Activated T-cell treated with anti-CD3 and anti-CD28 coated beads for 48 hours (primary cell): ENCODE data around the gene GCNA.

Experiments
- DNase-seq: peaks from one replicate; pipeline ENCODE4 v3.0.0-alpha.2; 2020; ENCODE audit warnings: low read depth

The GCNA gene

GRCh38 chrX:71616672-71617529 lies 38.7 kb downstream of the GCNA start:
- no peak for DNase-seq

- no peak for DNase-seq
Measured at GRCh38 chrX:71617742-71618141, 39.5 kb downstream of the GCNA start.

GRCh38 chrX:71618303-71618721 lies 40.1 kb downstream of the GCNA start, which contains the start of gene CXCR3:
CXCR3 (minus strand) TSS chrX:71618511; CDS start chrX:71618449, 62 bp downstream.
- peak; percentile 63 for DNase-seq

GRCh38 chrX:71618787-71619186 lies 40.5 kb downstream of the GCNA start:
- no peak for DNase-seq

- peak; percentile 57 for DNase-seq
Measured at GRCh38 chrX:71619193-71619592, 41.0 kb downstream of the GCNA start.

- DNase-seq: no peak
Measured at GRCh38 chrX:71619986-71620385, 41.7 kb downstream of the GCNA start.

- no peak for DNase-seq
Measured at GRCh38 chrX:71621603-71622002, 43.4 kb downstream of the GCNA start.

GRCh38 chrX:71622032-71622575 lies 43.9 kb downstream of the GCNA start:
- DNase-seq: no peak

GRCh38 chrX:71622576-71623450 lies 44.6 kb downstream of the GCNA start:
- DNase-seq: peak; percentile 52

- DNase-seq: no peak
Measured at GRCh38 chrX:71623714-71624113, 45.5 kb downstream of the GCNA start.

GRCh38 chrX:71625471-71625870 lies 47.2 kb downstream of the GCNA start:
- no peak for DNase-seq

- DNase-seq: no peak
Measured at GRCh38 chrX:71626576-71626975, 48.3 kb downstream of the GCNA start.

- DNase-seq: no peak
Measured at GRCh38 chrX:71627588-71628404, 49.6 kb downstream of the GCNA start.

GRCh38 chrX:71629467-71629866 lies 51.2 kb downstream of the GCNA start:
- no peak for DNase-seq

- DNase-seq: no peak
Measured at GRCh38 chrX:71632923-71633657, 54.9 kb downstream of the GCNA start.

- no peak for DNase-seq
Measured at GRCh38 chrX:71634366-71634765, 56.1 kb downstream of the GCNA start.

- DNase-seq: no peak
Measured at GRCh38 chrX:71636438-71637252, 58.4 kb downstream of the GCNA start.

- no peak for DNase-seq
Measured at GRCh38 chrX:71637253-71637618, 59.0 kb downstream of the GCNA start.

GRCh38 chrX:71637848-71638247 lies 59.6 kb downstream of the GCNA start:
- no peak for DNase-seq

- DNase-seq: no peak
Measured at GRCh38 chrX:71638409-71638808, 60.2 kb downstream of the GCNA start.
